Fibroblast of pulmonary artery (primary cell): ENCODE data around the gene SLC15A3.

Experiments used
- DNase-seq: peaks from one replicate; pipeline ENCODE4 v3.0.0-alpha.2; 2010; ENCODE audit warnings: low read depth
- H3K4me3 ChIP-seq: replicated peaks from 2 replicates; pipeline ENCODE4 v1.5.1; 2011; ENCODE audit warnings: low read depth, mild to moderate bottlenecking, control low read depth, low read length, moderate library complexity
- TF ChIP-seq, protein P1 (sequence below): IDR thresholded peaks from 2 replicates; pipeline ENCODE4 v1.5.1; 2011; ENCODE audit warnings: mild to moderate bottlenecking, control low read depth, low read length, inconsistent platforms; ENCODE audit errors: missing control alignments

Gene SLC15A3

DNA sequence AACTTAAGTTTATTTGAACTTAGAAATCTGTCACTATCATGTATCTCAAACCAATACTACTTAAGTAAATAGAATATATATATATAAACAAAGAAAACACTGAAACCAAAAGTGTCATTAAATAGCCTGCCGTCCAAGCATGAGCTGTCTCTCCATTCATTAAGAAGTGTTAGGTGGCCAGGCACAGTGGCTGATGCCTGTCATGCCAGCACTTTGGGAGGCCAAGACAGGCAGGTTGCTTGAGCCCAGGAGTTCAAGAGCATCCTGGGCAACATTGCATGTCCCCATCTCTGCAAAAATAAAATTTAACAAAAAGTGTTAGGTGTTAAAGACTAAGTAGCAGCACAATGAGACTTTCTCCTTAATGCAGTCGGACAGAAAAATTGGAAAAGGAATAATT lies 33.5 kb upstream of the SLC15A3 start:
- no peak for DNase-seq
- TF ChIP-seq, protein P1, sequence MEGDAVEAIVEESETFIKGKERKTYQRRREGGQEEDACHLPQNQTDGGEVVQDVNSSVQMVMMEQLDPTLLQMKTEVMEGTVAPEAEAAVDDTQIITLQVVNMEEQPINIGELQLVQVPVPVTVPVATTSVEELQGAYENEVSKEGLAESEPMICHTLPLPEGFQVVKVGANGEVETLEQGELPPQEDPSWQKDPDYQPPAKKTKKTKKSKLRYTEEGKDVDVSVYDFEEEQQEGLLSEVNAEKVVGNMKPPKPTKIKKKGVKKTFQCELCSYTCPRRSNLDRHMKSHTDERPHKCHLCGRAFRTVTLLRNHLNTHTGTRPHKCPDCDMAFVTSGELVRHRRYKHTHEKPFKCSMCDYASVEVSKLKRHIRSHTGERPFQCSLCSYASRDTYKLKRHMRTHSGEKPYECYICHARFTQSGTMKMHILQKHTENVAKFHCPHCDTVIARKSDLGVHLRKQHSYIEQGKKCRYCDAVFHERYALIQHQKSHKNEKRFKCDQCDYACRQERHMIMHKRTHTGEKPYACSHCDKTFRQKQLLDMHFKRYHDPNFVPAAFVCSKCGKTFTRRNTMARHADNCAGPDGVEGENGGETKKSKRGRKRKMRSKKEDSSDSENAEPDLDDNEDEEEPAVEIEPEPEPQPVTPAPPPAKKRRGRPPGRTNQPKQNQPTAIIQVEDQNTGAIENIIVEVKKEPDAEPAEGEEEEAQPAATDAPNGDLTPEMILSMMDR, result no peak
- H3K4me3 ChIP-seq, result no peak overlapping the region

DNA sequence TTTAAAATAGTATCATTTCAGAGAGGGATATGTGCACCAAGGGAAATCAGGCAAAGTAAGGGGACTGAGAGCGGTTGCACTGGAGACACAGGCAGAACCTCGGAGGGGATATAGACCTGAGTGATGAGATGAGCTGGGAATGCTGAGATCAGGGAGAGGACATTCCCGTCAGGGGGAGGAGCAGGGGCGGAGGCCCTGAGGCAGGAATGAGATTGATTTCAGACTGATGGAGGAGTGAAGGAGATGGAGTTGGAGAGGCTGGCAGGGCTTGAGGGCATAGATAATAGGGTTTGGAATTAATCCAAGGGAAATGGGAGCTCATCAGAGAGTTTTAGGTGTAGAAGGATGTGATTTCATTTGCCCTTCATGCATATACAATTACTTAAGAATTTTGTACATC lies 32.7 kb upstream of the SLC15A3 start:
- H3K4me3 ChIP-seq, result no peak overlapping the region
- TF ChIP-seq, protein P1, result no peak
- no peak for DNase-seq

DNA sequence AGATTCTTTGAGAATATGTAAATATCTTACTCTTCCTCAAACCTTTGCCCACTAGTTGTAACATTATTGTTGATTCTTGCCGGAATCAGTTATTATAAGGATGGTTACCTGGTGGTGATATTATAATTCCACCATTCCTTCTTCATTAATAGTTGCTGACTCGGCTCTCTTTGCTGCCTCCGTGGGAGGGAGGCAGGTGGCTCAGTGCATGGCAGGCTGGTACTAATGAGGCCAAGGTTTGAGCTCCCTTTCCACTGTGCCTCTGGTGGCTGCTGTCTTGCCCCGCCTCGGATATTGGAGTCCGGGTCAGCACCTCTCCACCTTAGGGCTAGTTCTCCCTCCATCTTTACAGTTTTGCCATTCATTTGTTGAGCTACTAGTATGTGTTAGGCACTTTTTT lies 32.2 kb upstream of the SLC15A3 start:
- TF ChIP-seq, protein P1, result no peak
- no peak overlapping the region for H3K4me3 ChIP-seq
- DNase-seq, result no peak

DNA sequence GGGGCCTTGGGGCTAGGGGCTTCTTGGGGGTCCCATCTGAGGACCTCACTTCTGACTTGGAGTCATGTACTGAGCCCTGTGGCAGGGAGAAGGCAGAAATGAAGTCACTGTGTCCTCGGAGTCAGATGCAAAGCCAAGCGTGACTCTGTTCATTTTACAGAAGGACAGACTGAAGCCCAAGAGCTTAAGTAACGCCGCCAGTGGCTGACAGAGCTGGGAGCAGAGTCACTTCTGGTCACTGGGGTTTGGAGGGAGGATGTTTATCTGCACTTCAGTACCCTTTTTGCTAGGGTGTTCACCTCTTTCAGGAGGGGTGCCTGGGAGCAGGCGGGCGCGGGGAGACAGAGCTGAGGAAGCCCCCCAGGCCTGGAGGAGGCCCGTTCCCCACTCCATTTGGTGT lies 30.2 kb upstream of the SLC15A3 start:
- DNase-seq, result no peak
- TF ChIP-seq, protein P1, result no peak
- no peak overlapping the region for H3K4me3 ChIP-seq

DNA sequence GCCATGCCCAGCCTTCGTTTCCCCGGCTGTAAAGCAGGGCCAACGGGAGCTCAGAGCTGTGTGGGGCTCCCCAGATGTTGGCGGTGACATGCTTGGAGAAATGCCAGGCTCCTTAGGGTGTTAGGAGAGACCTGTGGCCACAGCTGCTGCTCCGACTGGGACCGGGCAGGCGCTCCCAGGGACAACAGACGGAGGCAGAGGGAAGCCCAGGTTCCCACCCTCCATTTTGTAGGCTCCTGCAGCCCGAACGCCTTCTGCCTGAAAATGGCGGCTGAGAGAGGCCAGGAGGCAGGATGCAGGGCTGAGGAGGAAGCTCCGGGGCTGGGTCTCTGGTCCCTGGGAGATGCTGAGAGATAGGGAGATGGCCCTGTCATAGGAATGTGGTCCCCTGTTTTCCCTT lies 29.5 kb upstream of the SLC15A3 start:
- H3K4me3 ChIP-seq, result no peak overlapping the region
- TF ChIP-seq, protein P1, result no peak
- DNase-seq, result no peak

DNA sequence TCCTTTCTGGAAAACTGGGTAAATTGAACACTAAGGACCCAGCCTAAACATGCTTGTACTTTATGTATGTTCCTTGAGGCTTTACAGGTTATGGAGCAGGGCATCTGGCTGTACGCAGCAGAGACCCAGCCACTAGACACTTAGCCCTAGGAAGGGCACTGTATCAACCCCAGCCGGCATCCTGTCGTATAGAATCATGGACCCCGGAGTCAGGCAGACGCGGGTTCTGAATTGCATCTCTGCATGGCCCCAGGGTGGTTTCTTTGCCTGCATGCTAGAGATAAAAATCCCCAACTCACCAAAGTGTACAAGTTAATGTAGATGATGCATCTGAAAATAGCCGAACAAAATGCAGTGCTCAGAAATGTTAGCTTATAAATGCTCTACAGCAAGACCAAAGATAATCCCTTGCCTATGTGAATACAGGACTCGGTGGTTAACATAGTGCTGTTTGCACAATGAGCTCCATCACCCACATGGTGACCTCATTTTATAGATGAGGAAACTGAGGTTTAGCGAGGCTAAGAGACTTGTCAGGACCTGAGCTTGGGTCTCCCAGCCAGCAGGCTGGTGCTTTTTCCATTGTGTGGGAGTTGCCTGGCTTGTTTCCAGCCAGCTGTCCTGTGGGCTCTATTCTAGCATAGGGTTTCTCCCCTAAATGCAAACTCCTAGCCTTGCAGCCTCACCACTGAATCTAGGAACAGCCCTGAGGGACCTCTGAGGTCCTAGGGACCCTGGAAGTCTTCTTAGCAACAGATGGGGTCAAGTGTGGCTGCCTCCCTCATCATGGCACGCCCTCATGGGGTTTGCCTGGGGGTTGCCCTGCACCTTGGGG lies 26.8 kb upstream of the SLC15A3 start:
- peak; percentile 17 for DNase-seq
- no peak overlapping the region for H3K4me3 ChIP-seq
- TF ChIP-seq, protein P1, result no peak

DNA sequence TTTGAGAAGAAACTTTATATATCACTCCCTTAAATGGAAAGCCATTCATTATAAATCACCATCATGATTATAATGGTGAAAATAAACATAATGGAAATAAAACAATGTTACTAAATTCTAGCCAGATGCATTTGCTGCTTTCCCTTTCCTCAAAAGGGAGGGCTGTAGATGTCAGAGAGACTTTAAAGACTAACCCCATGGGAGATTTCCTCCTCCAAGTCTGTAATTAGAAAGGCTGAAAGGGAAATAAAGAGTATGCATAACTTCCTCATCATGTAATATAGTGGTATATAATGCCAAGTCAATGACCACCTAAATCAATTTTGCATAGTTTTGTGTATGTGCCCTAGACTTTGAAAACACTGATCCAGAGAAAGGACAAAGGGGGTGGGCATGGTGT lies 25.9 kb upstream of the SLC15A3 start:
- no peak overlapping the region for H3K4me3 ChIP-seq
- no peak for DNase-seq
- TF ChIP-seq, protein P1, result no peak
